ENCODE data around the gene IFNAR1. TPM values are rescaled to one million over a fixed set of nuclear protein-coding genes. Genes with fewer than 3 reads are reported as not detected.

The IFNAR1 gene
- total and polyA plus RNA-seq, 2 experiments from 2014 or later = 14.0 to 18.7 TPM

DNA sequence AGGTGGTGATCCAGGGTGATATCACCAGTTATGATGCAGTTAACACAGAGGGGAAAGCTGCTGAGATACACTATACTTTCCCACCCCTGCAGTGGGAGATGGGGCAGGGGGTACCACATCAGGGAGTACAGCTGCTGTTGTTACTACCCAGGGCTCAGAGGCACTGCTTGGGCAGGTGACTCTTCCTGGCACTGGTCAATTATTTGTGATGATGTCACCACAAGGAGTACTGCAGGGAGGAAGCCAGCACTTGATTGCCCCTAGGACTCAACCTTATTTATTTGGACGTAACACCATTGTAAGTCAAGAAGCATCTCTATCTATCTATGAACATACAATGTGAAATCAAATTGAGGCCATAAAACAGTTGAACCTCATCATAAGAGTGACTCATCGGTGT lies 10.1 kb downstream of the IFNAR1 start:
- Histone ChIP-seq H3K4me3 (no peak overlapping the region), H3K9me2 (ENCODE audit: insufficient read depth) (no peaks in the 10 kb centered on the region), H3F3A (replicated peaks; ENCODE audit: low read depth) (no peaks in the 10 kb centered on the region), H3K79me2 (replicated peaks; ENCODE audit: insufficient read depth) (peaks cover 15% of the 10 kb centered on the region), H4K20me1 (replicated peaks; ENCODE audit: insufficient read depth) (peaks cover 3% of the 10 kb centered on the region; the same call in 1 of the 2 replicates), H3K27ac (ENCODE audit: low read depth) (no peak overlapping the region), H3K4me2 (no peak overlapping the region), H3K36me3 (ENCODE audit: insufficient read depth) (no peaks in the 10 kb centered on the region), H3K4me1 (ENCODE audit: insufficient read depth) (no peaks in the 10 kb centered on the region), H2AFZ (no peak overlapping the region), H3K27me3 (ENCODE audit: insufficient read depth) (no peaks in the 10 kb centered on the region)
- H3K4me1 Mint-ChIP-seq = no peaks in the 10 kb centered on the region
- H3K4me3 Mint-ChIP-seq = no peak overlapping the region
- peaks cover 52% of the 10 kb centered on the region for H3K36me3 Mint-ChIP-seq (ENCODE audit: low read depth)
- peaks cover 15% of the 10 kb centered on the region; the same call in 2 of the 3 replicates for H3K9me3 Mint-ChIP-seq
- H3K27ac Mint-ChIP-seq = no peak overlapping the region
- H3K27me3 Mint-ChIP-seq (ENCODE audit: insufficient read depth, low read depth, poor library complexity) = peaks cover 1% of the 10 kb centered on the region
- no peak for ATAC-seq
- DNase-seq (ENCODE audit: low spot score) = no peak
- TF ChIP-seq STAT1 (IDR thresholded peaks at IDR 0.05; ENCODE audit: unreplicated experiment) (no peak), CREB1 (CRISPR knock-in tag; IDR thresholded peaks at IDR 0.05; ENCODE audit: low read depth) (no peak), NANOG (IDR thresholded peaks at IDR 0.05; ENCODE audit: borderline replicate concordance) (no peak), JUNB (IDR thresholded peaks at IDR 0.05; ENCODE audit: unreplicated experiment) (no peak), ETS1 (IDR thresholded peaks at IDR 0.05) (no peak), ZNF331 (CRISPR knock-in tag; IDR thresholded peaks at IDR 0.05; ENCODE audit: low read depth) (no peak), EZH2 (IDR thresholded peaks at IDR 0.05; ENCODE audit: low read depth, unreplicated experiment) (no peak)

GRCh38 chr21:33339135-33339534 lies 14.4 kb downstream of the IFNAR1 start:
- Histone ChIP-seq H3K27ac (ENCODE audit: low read depth) (no peak overlapping the region), H3F3A (replicated peaks; ENCODE audit: low read depth) (no peaks in the 10 kb centered on the region), H3K4me1 (ENCODE audit: insufficient read depth) (no peaks in the 10 kb centered on the region), H3K36me3 (ENCODE audit: insufficient read depth) (0 out of 2 replicates have a peak, but pooled peaks cover 7% of the 10 kb centered on the region), H3K4me3 (no peak overlapping the region), H3K27me3 (ENCODE audit: insufficient read depth) (no peaks in the 10 kb centered on the region), H4K20me1 (replicated peaks; ENCODE audit: insufficient read depth) (peaks cover 2% of the 10 kb centered on the region; the same call in 1 of the 2 replicates), H3K4me2 (no peak overlapping the region), H2AFZ (no peak overlapping the region), H3K79me2 (replicated peaks; ENCODE audit: insufficient read depth) (no peaks in the 10 kb centered on the region; the same call in 1 of the 2 replicates), H3K9me2 (ENCODE audit: insufficient read depth) (no peaks in the 10 kb centered on the region)
- ATAC-seq = no peak
- no peak for DNase-seq (ENCODE audit: low spot score)
- Mint-ChIP-seq H3K4me1 (no peaks in the 10 kb centered on the region), H3K27ac (no peak overlapping the region), H3K27me3 (ENCODE audit: insufficient read depth, low read depth, poor library complexity) (peaks cover 2% of the 10 kb centered on the region), H3K4me3 (no peak overlapping the region), H3K9me3 (no peaks in the 10 kb centered on the region; the same call in 2 of the 3 replicates), H3K36me3 (ENCODE audit: low read depth) (peaks cover 25% of the 10 kb centered on the region)
- TF ChIP-seq JUNB (IDR thresholded peaks at IDR 0.05; ENCODE audit: unreplicated experiment) = no peak
- TF ChIP-seq POLR2AphosphoS5 (IDR thresholded peaks at IDR 0.05; ENCODE audit: low read depth) = no peak
- TF ChIP-seq ETS1 (IDR thresholded peaks at IDR 0.05) = no peak
- TF ChIP-seq, protein P1, sequence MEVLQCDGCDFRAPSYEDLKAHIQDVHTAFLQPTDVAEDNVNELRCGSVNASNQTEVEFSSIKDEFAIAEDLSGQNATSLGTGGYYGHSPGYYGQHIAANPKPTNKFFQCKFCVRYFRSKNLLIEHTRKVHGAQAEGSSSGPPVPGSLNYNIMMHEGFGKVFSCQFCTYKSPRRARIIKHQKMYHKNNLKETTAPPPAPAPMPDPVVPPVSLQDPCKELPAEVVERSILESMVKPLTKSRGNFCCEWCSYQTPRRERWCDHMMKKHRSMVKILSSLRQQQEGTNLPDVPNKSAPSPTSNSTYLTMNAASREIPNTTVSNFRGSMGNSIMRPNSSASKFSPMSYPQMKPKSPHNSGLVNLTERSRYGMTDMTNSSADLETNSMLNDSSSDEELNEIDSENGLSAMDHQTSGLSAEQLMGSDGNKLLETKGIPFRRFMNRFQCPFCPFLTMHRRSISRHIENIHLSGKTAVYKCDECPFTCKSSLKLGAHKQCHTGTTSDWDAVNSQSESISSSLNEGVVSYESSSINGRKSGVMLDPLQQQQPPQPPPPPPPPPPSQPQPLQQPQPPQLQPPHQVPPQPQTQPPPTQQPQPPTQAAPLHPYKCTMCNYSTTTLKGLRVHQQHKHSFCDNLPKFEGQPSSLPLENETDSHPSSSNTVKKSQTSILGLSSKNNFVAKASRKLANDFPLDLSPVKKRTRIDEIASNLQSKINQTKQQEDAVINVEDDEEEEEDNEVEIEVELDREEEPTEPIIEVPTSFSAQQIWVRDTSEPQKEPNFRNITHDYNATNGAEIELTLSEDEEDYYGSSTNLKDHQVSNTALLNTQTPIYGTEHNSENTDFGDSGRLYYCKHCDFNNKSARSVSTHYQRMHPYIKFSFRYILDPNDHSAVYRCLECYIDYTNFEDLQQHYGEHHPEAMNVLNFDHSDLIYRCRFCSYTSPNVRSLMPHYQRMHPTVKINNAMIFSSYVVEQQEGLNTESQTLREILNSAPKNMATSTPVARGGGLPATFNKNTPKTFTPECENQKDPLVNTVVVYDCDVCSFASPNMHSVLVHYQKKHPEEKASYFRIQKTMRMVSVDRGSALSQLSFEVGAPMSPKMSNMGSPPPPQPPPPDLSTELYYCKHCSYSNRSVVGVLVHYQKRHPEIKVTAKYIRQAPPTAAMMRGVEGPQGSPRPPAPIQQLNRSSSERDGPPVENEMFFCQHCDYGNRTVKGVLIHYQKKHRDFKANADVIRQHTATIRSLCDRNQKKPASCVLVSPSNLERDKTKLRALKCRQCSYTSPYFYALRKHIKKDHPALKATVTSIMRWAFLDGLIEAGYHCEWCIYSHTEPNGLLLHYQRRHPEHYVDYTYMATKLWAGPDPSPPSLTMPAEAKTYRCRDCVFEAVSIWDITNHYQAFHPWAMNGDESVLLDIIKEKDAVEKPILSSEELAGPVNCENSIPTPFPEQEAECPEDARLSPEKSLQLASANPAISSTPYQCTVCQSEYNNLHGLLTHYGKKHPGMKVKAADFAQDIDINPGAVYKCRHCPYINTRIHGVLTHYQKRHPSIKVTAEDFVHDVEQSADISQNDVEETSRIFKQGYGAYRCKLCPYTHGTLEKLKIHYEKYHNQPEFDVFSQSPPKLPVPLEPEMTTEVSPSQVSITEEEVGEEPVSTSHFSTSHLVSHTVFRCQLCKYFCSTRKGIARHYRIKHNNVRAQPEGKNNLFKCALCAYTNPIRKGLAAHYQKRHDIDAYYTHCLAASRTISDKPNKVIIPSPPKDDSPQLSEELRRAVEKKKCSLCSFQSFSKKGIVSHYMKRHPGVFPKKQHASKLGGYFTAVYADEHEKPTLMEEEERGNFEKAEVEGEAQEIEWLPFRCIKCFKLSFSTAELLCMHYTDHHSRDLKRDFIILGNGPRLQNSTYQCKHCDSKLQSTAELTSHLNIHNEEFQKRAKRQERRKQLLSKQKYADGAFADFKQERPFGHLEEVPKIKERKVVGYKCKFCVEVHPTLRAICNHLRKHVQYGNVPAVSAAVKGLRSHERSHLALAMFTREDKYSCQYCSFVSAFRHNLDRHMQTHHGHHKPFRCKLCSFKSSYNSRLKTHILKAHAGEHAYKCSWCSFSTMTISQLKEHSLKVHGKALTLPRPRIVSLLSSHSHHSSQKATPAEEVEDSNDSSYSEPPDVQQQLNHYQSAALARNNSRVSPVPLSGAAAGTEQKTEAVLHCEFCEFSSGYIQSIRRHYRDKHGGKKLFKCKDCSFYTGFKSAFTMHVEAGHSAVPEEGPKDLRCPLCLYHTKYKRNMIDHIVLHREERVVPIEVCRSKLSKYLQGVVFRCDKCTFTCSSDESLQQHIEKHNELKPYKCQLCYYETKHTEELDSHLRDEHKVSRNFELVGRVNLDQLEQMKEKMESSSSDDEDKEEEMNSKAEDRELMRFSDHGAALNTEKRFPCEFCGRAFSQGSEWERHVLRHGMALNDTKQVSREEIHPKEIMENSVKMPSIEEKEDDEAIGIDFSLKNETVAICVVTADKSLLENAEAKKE (CRISPR knock-in tag; IDR thresholded peaks at IDR 0.05) = no peak
- no peak for TF ChIP-seq NANOG (IDR thresholded peaks at IDR 0.05; ENCODE audit: borderline replicate concordance)
- TF ChIP-seq EZH2 (IDR thresholded peaks at IDR 0.05; ENCODE audit: low read depth, unreplicated experiment) = no peak
- no peak for TF ChIP-seq CREB1 (CRISPR knock-in tag; IDR thresholded peaks at IDR 0.05; ENCODE audit: low read depth)
- TF ChIP-seq, protein P2, sequence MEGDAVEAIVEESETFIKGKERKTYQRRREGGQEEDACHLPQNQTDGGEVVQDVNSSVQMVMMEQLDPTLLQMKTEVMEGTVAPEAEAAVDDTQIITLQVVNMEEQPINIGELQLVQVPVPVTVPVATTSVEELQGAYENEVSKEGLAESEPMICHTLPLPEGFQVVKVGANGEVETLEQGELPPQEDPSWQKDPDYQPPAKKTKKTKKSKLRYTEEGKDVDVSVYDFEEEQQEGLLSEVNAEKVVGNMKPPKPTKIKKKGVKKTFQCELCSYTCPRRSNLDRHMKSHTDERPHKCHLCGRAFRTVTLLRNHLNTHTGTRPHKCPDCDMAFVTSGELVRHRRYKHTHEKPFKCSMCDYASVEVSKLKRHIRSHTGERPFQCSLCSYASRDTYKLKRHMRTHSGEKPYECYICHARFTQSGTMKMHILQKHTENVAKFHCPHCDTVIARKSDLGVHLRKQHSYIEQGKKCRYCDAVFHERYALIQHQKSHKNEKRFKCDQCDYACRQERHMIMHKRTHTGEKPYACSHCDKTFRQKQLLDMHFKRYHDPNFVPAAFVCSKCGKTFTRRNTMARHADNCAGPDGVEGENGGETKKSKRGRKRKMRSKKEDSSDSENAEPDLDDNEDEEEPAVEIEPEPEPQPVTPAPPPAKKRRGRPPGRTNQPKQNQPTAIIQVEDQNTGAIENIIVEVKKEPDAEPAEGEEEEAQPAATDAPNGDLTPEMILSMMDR (conservative IDR thresholded peaks at IDR 0.05; ENCODE audit: low read depth in 2 of 2) = no peak
